ENCODE measurements around the gene SCGB2B2. TPM values are rescaled to one million over a fixed set of nuclear protein-coding genes. Genes with fewer than 3 reads are reported as not detected.
"Not testable (repeated sequence)": the region's sequence is repeated elsewhere in the genome, so short reads cannot be mapped to it uniquely, and the experiment has no call there.

SCGB2B2 gene
- total RNA-seq, 1 experiment from 2014 or later: not detected

DNA sequence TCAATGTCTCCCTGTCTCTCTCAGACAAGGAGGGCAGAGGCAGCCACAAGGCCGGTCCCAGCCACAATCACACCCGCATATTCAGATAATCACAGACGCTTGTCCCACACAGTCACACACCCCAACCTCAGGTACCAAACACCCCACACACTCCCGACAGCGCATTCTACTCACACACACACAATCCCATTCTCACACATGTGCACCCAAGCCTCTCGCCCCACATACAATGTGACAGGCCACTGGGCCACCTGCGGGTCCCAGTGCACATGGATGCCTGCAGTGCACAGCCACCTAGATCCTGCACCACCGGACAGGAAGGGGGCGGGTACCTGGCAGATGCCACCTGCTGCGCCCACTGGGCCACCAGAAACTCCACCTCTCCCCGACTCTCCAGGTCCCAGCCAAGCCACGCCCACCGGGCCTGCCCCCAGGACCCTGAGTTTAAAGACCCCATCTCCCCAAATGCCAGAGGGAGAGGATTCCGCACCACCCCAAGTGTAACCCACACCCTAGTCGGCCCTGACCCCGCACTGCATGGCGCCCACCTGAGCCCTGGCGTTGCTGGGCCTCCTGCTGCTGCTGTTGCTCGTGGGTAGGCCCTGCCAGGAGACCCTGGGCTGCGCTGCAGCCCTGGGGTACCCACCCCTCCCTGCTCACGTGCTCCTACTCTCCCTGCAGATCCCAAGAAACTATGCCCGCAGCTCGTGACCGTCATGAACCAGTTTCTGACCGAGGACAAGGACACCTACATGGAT, 10.6 kb downstream of the SCGB2B2 start:
- Histone ChIP-seq H3K9ac (ENCODE audit: low read length) (no peak overlapping the region), H3F3A (ENCODE audit: low read length, unreplicated experiment) (no peaks in the 10 kb centered on the region), H3K36me3 (ENCODE audit: low read depth, low read length) (no peaks in the 10 kb centered on the region), H4K20me1 (ENCODE audit: low read length) (no peaks in the 10 kb centered on the region), H2AFZ (ENCODE audit: low read length) (no peak overlapping the region), H3K4me2 (ENCODE audit: low read length) (no peak overlapping the region), H3K9me2 (replicated peaks; ENCODE audit: low read length) (no peaks in the 10 kb centered on the region), H3K79me2 (ENCODE audit: low read length) (no peaks in the 10 kb centered on the region), H3K4me3 (ENCODE audit: low read length) (no peak overlapping the region), H3K27ac (ENCODE audit: low read length) (no peak overlapping the region), H3K27me3 (ENCODE audit: low read length) (no peaks in the 10 kb centered on the region), H3K9me3 (ENCODE audit: low read length) (no peaks in the 10 kb centered on the region), H3K4me1 (ENCODE audit: insufficient read depth, low read length) (no peaks in the 10 kb centered on the region)
- no TSS peak for BruUV-seq (replicated peaks)
- POLR2A ChIA-PET (ENCODE audit: unreplicated experiment): no interaction called here
- TF ChIP-seq CTCF (conservative IDR thresholded peaks at IDR 0.05; ENCODE audit: low read depth, low read length) (no peak), EZH2 (IDR thresholded peaks at IDR 0.05; ENCODE audit: low read length, unreplicated experiment) (no peak), EZH2phosphoT487 (IDR thresholded peaks at IDR 0.05; ENCODE audit: borderline replicate concordance, low read length) (no peak)
- DNase-seq (no peak), ATAC-seq (no peak)
- CTCF ChIA-PET: no interaction called here
- intact Hi-C loops (cut with micrococcal nuclease): no loop called here

GRCh38 chr19:34665275-34665674, 11.7 kb downstream of the SCGB2B2 start:
- CTCF ChIA-PET; H4K20me1 ChIP-seq (ENCODE audit: low read length); H3K9ac ChIP-seq (ENCODE audit: low read length); H3K36me3 ChIP-seq (ENCODE audit: low read depth, low read length); H3F3A ChIP-seq (ENCODE audit: low read length, unreplicated experiment); ATAC-seq; H2AFZ ChIP-seq (ENCODE audit: low read length); H3K27ac ChIP-seq (ENCODE audit: low read length); BruUV-seq (replicated peaks); DNase-seq; POLR2A ChIA-PET (ENCODE audit: unreplicated experiment); H3K9me2 ChIP-seq (replicated peaks; ENCODE audit: low read length); intact Hi-C loops (cut with micrococcal nuclease); H3K27me3 ChIP-seq (ENCODE audit: low read length); H3K79me2 ChIP-seq (ENCODE audit: low read length); H3K9me3 ChIP-seq (ENCODE audit: low read length); H3K4me3 ChIP-seq (ENCODE audit: low read length); H3K4me2 ChIP-seq (ENCODE audit: low read length); H3K4me1 ChIP-seq (ENCODE audit: insufficient read depth, low read length): not testable (repeated sequence)

GRCh38 chr19:34664870-34665269, 12.1 kb downstream of the SCGB2B2 start:
- ChIA-PET CTCF (no interaction called here), POLR2A (ENCODE audit: unreplicated experiment) (no interaction called here)
- H3K36me3 ChIP-seq (ENCODE audit: low read depth, low read length): no peaks in the 10 kb centered on the region
- no peaks in the 10 kb centered on the region for H3K27me3 ChIP-seq (ENCODE audit: low read length)
- H3K27ac ChIP-seq (ENCODE audit: low read length): no peak overlapping the region
- H3K4me3 ChIP-seq (ENCODE audit: low read length): no peak overlapping the region
- DNase-seq (no peak), ATAC-seq (no peak)
- intact Hi-C loops (cut with micrococcal nuclease): no loop called here
- no peak for TF ChIP-seq EZH2phosphoT487 (IDR thresholded peaks at IDR 0.05; ENCODE audit: borderline replicate concordance, low read length)
- TF ChIP-seq EZH2 (IDR thresholded peaks at IDR 0.05; ENCODE audit: low read length, unreplicated experiment): no peak
- no peak for TF ChIP-seq CTCF (conservative IDR thresholded peaks at IDR 0.05; ENCODE audit: low read depth, low read length)
- no peaks in the 10 kb centered on the region for H3K4me1 ChIP-seq (ENCODE audit: insufficient read depth, low read length)
- H3K79me2 ChIP-seq (ENCODE audit: low read length): no peaks in the 10 kb centered on the region
- no peaks in the 10 kb centered on the region for H3F3A ChIP-seq (ENCODE audit: low read length, unreplicated experiment)
- no TSS peak for BruUV-seq (replicated peaks)
- H3K9me2 ChIP-seq (replicated peaks; ENCODE audit: low read length): no peaks in the 10 kb centered on the region
- no peaks in the 10 kb centered on the region for H4K20me1 ChIP-seq (ENCODE audit: low read length)
- H2AFZ ChIP-seq (ENCODE audit: low read length): no peak overlapping the region
- no peaks in the 10 kb centered on the region for H3K9me3 ChIP-seq (ENCODE audit: low read length)
- no peak overlapping the region for H3K9ac ChIP-seq (ENCODE audit: low read length)
- no peak overlapping the region for H3K4me2 ChIP-seq (ENCODE audit: low read length)
